ENCODE results near the gene CRYBG2. TPM values are rescaled to one million over a fixed set of nuclear protein-coding genes. Genes with fewer than 3 reads are reported as not detected.
A peak's percentile ranks its signal among the peaks of the same experiment; 100 is the strongest.

The CRYBG2 gene
- total RNA-seq, 4 donors from 2014 or later = under 0.01 TPM; not detected in 3

DNA sequence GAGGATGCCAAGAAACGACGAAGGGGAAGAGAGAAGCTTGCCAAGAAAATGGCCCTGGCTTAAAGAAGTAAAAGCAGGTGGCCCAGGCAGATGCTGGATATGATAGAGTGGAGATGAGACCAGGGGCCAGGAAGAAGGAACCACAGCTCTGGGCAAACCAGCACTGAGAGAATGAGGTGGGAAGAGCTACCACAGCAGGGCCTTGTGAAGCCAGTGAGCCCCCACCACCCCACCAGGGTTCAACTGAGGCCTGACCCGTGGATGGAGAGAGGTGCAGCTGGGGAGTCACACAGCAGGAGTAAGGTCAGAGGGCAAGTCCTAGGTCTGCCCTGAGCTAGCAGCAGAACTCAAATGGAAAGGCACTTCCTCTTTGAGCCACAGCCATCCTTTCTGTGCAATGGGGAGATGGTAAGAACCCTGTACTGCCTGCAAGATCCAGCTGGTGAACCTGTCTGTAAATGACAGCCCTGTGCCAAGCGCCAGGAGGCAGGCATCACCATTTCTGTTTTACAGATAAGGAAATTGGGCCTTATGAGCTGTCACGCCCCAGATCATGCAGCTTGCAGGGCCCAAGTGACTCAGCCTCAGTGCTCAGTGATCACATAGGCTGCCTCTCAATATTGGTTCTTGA lies 65.5 kb downstream of the CRYBG2 start:
- no peak for DNase-seq (ENCODE audit: low spot score in 2 of 2)
- TF ChIP-seq POLR2A (IDR thresholded peaks at IDR 0.05) = no peak
- TF ChIP-seq, protein P1, sequence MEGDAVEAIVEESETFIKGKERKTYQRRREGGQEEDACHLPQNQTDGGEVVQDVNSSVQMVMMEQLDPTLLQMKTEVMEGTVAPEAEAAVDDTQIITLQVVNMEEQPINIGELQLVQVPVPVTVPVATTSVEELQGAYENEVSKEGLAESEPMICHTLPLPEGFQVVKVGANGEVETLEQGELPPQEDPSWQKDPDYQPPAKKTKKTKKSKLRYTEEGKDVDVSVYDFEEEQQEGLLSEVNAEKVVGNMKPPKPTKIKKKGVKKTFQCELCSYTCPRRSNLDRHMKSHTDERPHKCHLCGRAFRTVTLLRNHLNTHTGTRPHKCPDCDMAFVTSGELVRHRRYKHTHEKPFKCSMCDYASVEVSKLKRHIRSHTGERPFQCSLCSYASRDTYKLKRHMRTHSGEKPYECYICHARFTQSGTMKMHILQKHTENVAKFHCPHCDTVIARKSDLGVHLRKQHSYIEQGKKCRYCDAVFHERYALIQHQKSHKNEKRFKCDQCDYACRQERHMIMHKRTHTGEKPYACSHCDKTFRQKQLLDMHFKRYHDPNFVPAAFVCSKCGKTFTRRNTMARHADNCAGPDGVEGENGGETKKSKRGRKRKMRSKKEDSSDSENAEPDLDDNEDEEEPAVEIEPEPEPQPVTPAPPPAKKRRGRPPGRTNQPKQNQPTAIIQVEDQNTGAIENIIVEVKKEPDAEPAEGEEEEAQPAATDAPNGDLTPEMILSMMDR (IDR thresholded peaks at IDR 0.05) = no peak
- TF ChIP-seq EP300 (IDR thresholded peaks at IDR 0.05) = no peak
- WGBS, 2 donors = 52 to 62% methylated on average over 4 to 5 of the region's 5 CpGs
- H3K4me3 ChIP-seq = no peak overlapping the region
- no peaks in the 10 kb centered on the region for H3K27me3 ChIP-seq
- peaks cover 0 to 7% (median 0%) of the 10 kb centered on the region in 3 donors for H3K36me3 ChIP-seq
- H3K27ac ChIP-seq = peak overlapping the region in 3 of 4 donors; percentile 31 to 72 (median 58)
- H3K9me3 ChIP-seq = no peaks in the 10 kb centered on the region
- H3K4me1 ChIP-seq = peaks cover 0 to 84% (median 37%) of the 10 kb centered on the region in 4 donors

- peak overlapping the region in 3 of 4 donors; percentile 31 to 72 (median 54) for H3K27ac ChIP-seq
- H3K27me3 ChIP-seq = no peaks in the 10 kb centered on the region
- TF ChIP-seq POLR2A (IDR thresholded peaks at IDR 0.05) (no peak), EP300 (IDR thresholded peaks at IDR 0.05) (no peak)
- TF ChIP-seq, protein P1 (IDR thresholded peaks at IDR 0.05) = no peak
- peaks cover 0 to 81% (median 39%) of the 10 kb centered on the region in 4 donors for H3K4me1 ChIP-seq
- H3K36me3 ChIP-seq = peaks cover 0 to 4% (median 0%) of the 10 kb centered on the region in 3 donors
- DNase-seq (ENCODE audit: low spot score in 2 of 2) = no peak
- no peak overlapping the region for H3K4me3 ChIP-seq
- whole genome bisulfite sequencing, 2 donors = 87 to 92% methylated on average over 5 of the region's 5 CpGs
- H3K9me3 ChIP-seq = no peaks in the 10 kb centered on the region
Observed at GRCh38 chr1:26287811-26288210, 66.1 kb downstream of the CRYBG2 start.

DNA sequence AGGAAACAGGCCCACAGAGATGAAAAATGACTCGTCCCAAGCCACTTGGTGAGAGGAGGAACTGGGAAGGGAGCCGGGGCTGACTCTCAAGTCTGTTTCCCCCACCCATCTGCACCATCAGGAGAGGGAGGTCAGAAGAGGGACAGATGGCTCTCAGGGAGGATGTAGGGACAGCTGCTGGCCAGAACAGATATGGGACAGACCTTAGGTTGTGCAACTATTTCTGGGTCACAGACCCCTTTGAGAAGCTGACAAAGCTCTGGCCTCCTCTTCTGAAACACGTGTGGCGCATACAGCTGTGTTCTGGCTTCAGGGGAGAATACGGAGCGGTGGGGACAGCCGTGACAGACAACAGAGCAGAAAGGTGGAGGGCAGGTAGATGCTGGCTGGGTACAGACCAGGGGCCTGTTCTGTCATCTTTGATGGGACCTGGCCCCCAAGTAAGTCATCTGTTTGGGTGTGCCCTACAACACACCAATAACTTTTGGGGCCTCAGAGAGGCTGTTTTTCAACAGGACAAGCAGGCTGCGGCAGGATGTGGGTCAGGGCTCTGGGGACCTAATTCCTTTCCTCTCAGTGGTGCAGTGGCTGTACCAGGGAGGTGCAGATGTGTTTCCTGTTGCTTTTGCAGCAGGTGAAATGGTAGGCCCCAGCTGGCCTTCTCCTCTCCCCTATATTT lies 66.8 kb downstream of the CRYBG2 start:
- DNase-seq (ENCODE audit: low spot score in 2 of 2) = peak in 1 of 2 donors; percentile 36
- Histone ChIP-seq H3K9me3 (no peaks in the 10 kb centered on the region), H3K4me3 (no peak overlapping the region), H3K36me3 (peaks cover 0 to 4% (median 0%) of the 10 kb centered on the region in 3 donors), H3K27me3 (no peaks in the 10 kb centered on the region), H3K27ac (peak overlapping the region in 3 of 4 donors; percentile 31 to 72 (median 54)), H3K4me1 (peaks cover 0 to 79% (median 42%) of the 10 kb centered on the region in 4 donors)
- 59 to 61% methylated on average over 8 of the region's 8 CpGs for WGBS, 2 donors
- TF ChIP-seq EP300 (IDR thresholded peaks at IDR 0.05) = peak in 1 of 2 donors; percentile 43
- TF ChIP-seq POLR2A (IDR thresholded peaks at IDR 0.05) = no peak

DNA sequence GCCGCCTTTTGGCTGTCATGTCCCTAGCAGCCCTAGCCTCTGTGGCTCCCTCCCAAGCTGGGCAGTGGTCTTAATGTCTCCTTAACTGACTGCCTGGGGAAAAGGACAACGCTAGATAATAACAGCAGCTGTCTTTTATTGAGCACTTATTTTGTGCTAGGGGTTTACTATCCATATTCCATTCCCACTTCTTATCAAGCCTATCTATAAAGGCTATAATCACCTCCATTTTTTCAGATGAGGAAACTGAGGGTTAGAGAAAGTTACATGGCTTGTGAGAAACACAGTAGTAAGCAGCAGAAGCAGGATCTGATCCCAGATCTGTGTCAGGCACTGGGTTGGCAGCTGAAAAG lies 67.9 kb downstream of the CRYBG2 start:
- H3K9me3 ChIP-seq = no peaks in the 10 kb centered on the region
- WGBS, 2 donors = 69 to 80% methylated on average over 2 of the region's 2 CpGs
- no peak for DNase-seq (ENCODE audit: low spot score in 2 of 2)
- H3K36me3 ChIP-seq = peaks cover 0 to 8% (median 0%) of the 10 kb centered on the region in 3 donors
- H3K27me3 ChIP-seq = no peaks in the 10 kb centered on the region
- H3K27ac ChIP-seq = peak overlapping the region in 3 of 4 donors; percentile 31 to 72 (median 36)
- no peak overlapping the region for H3K4me3 ChIP-seq
- TF ChIP-seq EP300 (IDR thresholded peaks at IDR 0.05) = no peak
- TF ChIP-seq, protein P1 (IDR thresholded peaks at IDR 0.05) = no peak
- no peak for TF ChIP-seq POLR2A (IDR thresholded peaks at IDR 0.05)
- peaks cover 0 to 83% (median 46%) of the 10 kb centered on the region in 4 donors for H3K4me1 ChIP-seq

DNA sequence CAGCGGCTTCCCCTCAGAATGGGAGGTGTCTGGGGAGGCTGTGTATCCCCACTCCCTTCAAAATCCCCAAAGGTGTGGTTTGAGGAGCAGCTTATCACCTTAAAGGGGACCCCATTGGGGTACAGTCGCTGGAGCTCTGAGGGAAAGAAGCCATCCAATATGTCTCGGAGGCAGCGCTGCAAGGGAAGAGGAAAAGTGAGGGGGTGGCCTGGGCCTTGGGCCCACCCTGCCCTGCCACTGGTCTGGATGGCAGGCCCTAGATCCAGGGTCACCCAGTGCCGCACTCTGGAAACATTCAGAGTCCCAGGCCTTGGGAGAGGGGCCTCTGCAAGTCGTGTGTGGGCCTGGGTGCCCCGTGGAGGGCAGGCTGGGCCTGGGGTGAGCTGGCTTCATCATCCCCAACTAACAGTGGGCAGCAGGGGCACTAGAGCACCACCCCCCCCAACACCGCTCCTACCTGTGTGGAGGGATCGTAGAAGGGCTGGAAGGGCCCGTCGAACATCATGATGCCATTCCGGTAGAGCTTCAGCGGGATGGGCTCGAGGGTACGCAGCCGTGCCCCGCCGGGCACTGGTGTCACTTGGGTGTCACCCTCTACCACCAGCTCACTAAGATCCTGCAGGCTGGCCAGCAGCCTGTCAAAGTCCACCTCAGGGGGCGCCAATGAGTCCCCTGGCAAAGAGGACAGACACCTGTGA lies 68.4 kb downstream of the CRYBG2 start:
- TF ChIP-seq POLR2A (IDR thresholded peaks at IDR 0.05) = no peak
- TF ChIP-seq, protein P1 (IDR thresholded peaks at IDR 0.05) = no peak
- no peak for TF ChIP-seq EP300 (IDR thresholded peaks at IDR 0.05)
- Histone ChIP-seq H3K36me3 (peaks cover 0 to 8% (median 0%) of the 10 kb centered on the region in 3 donors), H3K9me3 (no peaks in the 10 kb centered on the region), H3K4me3 (no peak overlapping the region), H3K4me1 (peaks cover 0 to 85% (median 48%) of the 10 kb centered on the region in 4 donors), H3K27ac (peak overlapping the region in 3 of 4 donors; percentile 49 to 96 (median 72)), H3K27me3 (no peaks in the 10 kb centered on the region)
- DNase-seq (ENCODE audit: low spot score in 2 of 2) = no peak
- WGBS, 2 donors = 79 to 81% methylated on average over 18 of the region's 19 CpGs

Data from tibial nerve (tissue), 4 donors.